DOHH2 (cell line): ENCODE results near the gene TANGO2.

ENCODE experiments used
- H3F3A ChIP-seq: fragments of 200-600 bp; sonication (generic), shearing (Covaris generic); 2 replicates; pipeline ENCODE4 v1.6.0; 2016; ENCODE audit warnings: antibody characterized with exemption, mild to moderate bottlenecking; ENCODE audit not compliant: control insufficient read depth, insufficient read depth
- H3K27ac ChIP-seq: fragments of 200-600 bp; sonication (generic); 2 replicates; pipeline ENCODE4 v1.5.1; 2014; ENCODE audit warnings: low read depth, mild to moderate bottlenecking, low read length, moderate library complexity
- H3K27me3 ChIP-seq: fragments of 200-600 bp; sonication (generic); 2 replicates; pipeline ENCODE4 v1.6.1; 2014; ENCODE audit warnings: mild to moderate bottlenecking, low read length, mixed read lengths; ENCODE audit not compliant: control insufficient read depth
- H3K36me3 ChIP-seq: fragments of 200-600 bp; sonication (generic); 2 replicates; pipeline ENCODE4 v1.6.1; 2014; ENCODE audit warnings: mild to moderate bottlenecking, low read length, moderate library complexity, mixed read lengths; ENCODE audit not compliant: control insufficient read depth
- H3K4me1 ChIP-seq: fragments of 200-600 bp; sonication (generic); 2 replicates; pipeline ENCODE4 v1.6.1; 2014; ENCODE audit warnings: mild to moderate bottlenecking, low read length, mixed read lengths; ENCODE audit not compliant: control insufficient read depth
- H3K4me2 ChIP-seq: fragments of 200-600 bp; sonication (generic); 2 replicates; pipeline ENCODE4 v1.6.0; 2014; ENCODE audit warnings: mild to moderate bottlenecking, low read length, moderate library complexity
- H3K4me3 ChIP-seq: fragments of 200-600 bp; sonication (generic); 2 replicates; pipeline ENCODE4 v1.5.1; 2014; ENCODE audit warnings: mild to moderate bottlenecking, low read length, mixed read lengths
- H3K79me2 ChIP-seq: fragments of 200-600 bp; sonication (generic); 2 replicates; pipeline ENCODE4 v1.6.1; 2014; ENCODE audit warnings: mild to moderate bottlenecking, low read length, mixed read lengths; ENCODE audit not compliant: control insufficient read depth
- H3K9me2 ChIP-seq: fragments of 200-600 bp; sonication (generic); replicated peaks from 2 replicates; pipeline ENCODE4 v1.6.1; 2014; ENCODE audit warnings: mild to moderate bottlenecking, low read length, mixed read lengths; ENCODE audit not compliant: control insufficient read depth
- H3K9me3 ChIP-seq: fragments of 200-600 bp; sonication (generic); 2 replicates; pipeline ENCODE4 v1.6.1; 2014; ENCODE audit warnings: antibody characterized with exemption, low read length, mixed read lengths; ENCODE audit not compliant: control insufficient read depth, insufficient read depth
- H4K20me1 ChIP-seq: fragments of 200-600 bp; sonication (generic); 2 replicates; pipeline ENCODE4 v1.6.0; 2014; ENCODE audit warnings: low read depth, mild to moderate bottlenecking, antibody characterized with exemption, low read length, moderate library complexity; ENCODE audit not compliant: control insufficient read depth, insufficient read depth
- CTCF ChIP-seq: fragments of 200-600 bp; sonication (generic); IDR thresholded peaks from one replicate; pipeline ENCODE4 v1.5.1; 2014; ENCODE audit warnings: antibody characterized with exemption, mild to moderate bottlenecking, low read depth, low read length; ENCODE audit not compliant: poor library complexity, severe bottlenecking
- EZH2phosphoT487 ChIP-seq: fragments of 200-600 bp; sonication (generic); IDR thresholded peaks from 2 replicates; pipeline ENCODE4 v1.6.1; 2017; ENCODE audit warnings: borderline replicate concordance, mild to moderate bottlenecking, antibody characterized with exemption, low read length, moderate library complexity, mixed read lengths

Gene TANGO2

DNA sequence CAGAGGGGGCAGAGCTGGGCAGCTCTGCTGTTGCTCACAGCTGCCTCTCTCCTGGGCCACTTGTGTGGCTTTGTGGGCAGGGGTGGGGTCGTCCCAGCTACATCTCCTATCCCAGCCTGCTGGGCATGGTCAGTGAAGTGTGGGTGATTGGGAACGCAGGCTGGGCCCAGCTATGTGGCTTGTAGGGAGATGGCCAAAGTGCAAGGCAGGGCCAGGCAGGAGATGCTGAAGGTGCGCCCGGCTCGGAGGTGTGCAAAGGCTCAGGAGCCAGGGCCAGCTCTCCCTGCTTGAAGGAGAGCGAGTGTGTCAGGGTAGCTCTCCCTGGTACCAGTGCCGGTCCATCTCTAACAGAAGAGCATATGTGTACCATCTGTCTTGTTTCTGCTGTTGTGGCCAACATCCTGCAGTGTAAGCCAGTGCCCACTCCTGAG, 86.6 kb downstream of the TANGO2 start:
- TF ChIP-seq CTCF = no peak
- TF ChIP-seq EZH2phosphoT487 = no peak
- Histone ChIP-seq H3K9me3 (no peaks in the 10 kb centered on the region), H3K27ac (no peak overlapping the region), H4K20me1 (no peaks in the 10 kb centered on the region), H3F3A (peaks cover 13% of the 10 kb centered on the region), H3K4me2 (no peak overlapping the region), H3K79me2 (peaks cover 8% of the 10 kb centered on the region), H3K36me3 (peaks cover 86% of the 10 kb centered on the region), H3K27me3 (no peaks in the 10 kb centered on the region), H3K9me2 (no peaks in the 10 kb centered on the region), H3K4me1 (0 out of 2 replicates have a peak, but pooled peaks cover 3% of the 10 kb centered on the region), H3K4me3 (no peak overlapping the region)

GRCh38 chr22:20107951-20108756, 87.2 kb downstream of the TANGO2 start:
- Histone ChIP-seq H3K79me2 (peaks cover 6% of the 10 kb centered on the region), H3K4me3 (no peak overlapping the region), H4K20me1 (no peaks in the 10 kb centered on the region), H3K27me3 (no peaks in the 10 kb centered on the region), H3F3A (peaks cover 13% of the 10 kb centered on the region), H3K9me3 (no peaks in the 10 kb centered on the region), H3K4me1 (0 out of 2 replicates have a peak, but pooled peaks cover 3% of the 10 kb centered on the region), H3K9me2 (no peaks in the 10 kb centered on the region), H3K4me2 (no peak overlapping the region), H3K36me3 (peaks cover 91% of the 10 kb centered on the region), H3K27ac (no peak overlapping the region)
- TF ChIP-seq EZH2phosphoT487 (no peak), CTCF (no peak)

DNA sequence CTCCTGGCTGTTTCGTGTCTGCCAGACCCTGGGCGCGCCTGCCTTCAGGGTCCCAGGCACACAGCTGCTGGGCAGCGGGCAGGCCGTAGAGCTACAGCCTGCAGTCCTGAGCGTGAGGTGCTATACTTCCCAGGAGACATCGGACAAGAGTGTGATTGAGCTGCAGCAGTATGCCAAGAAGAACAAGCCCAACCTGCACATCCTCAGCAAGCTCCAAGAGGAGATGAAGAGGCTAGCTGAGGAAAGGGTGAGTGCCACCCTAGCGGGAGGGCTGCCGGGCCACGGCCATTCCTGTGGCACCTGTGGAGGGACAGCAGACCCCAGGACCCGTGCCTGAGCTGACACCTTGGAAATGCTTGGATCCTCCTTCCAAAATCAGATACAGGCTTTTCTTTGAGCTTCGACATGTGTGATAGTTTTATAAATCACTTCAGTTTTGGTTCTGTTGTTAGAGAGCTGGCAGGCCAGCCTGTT, 87.9 kb downstream of the TANGO2 start:
- H3K79me2 ChIP-seq = peaks cover 8% of the 10 kb centered on the region
- no peaks in the 10 kb centered on the region for H3K27me3 ChIP-seq
- no peak overlapping the region for H3K4me3 ChIP-seq
- peaks cover 92% of the 10 kb centered on the region for H3K36me3 ChIP-seq
- no peaks in the 10 kb centered on the region for H3K9me2 ChIP-seq
- no peak overlapping the region for H3K4me2 ChIP-seq
- TF ChIP-seq CTCF (no peak), EZH2phosphoT487 (no peak)
- peaks cover 13% of the 10 kb centered on the region for H3F3A ChIP-seq
- H3K27ac ChIP-seq = no peak overlapping the region
- no peaks in the 10 kb centered on the region for H3K9me3 ChIP-seq
- 0 out of 2 replicates have a peak, but pooled peaks cover 3% of the 10 kb centered on the region for H3K4me1 ChIP-seq
- no peaks in the 10 kb centered on the region for H4K20me1 ChIP-seq
